Body of pancreas (tissue), 4 donors: ENCODE data around the gene POU1F1. TPM values are rescaled to one million over a fixed set of nuclear protein-coding genes. Genes with fewer than 3 reads are reported as not detected.

ENCODE experiments used
- ATAC-seq: fragments of 150-250 bp; one replicate; pipeline ENCODE4 v1.9.1; 2016
- DNase-seq, 4 donors: peaks; one replicate each; pipeline ENCODE4 v3.0.0-alpha.2; 2019
- H3K27ac ChIP-seq, 4 donors: fragments of 200-600 bp; sonication (generic); 1 replicate in 3 of 4; 2 replicates in 1 of 4; pipeline versions ENCODE4 v1.5.1 to v1.6.1; 2016 to 2019; ENCODE audit warnings: mild to moderate bottlenecking in 1 of 4, mixed read lengths in 1 of 4, moderate library complexity in 1 of 4
- H3K27me3 ChIP-seq, 2 donors: fragments of 200-600 bp; sonication (generic); one replicate each; pipeline ENCODE4 v1.6.0; 2016; ENCODE audit warnings: mild to moderate bottlenecking in 1 of 2
- H3K36me3 ChIP-seq, 2 donors: fragments of 200-600 bp; sonication (generic); replicated peaks in 1 of 2; 2 replicates each; pipeline ENCODE4 v1.5.1; 2016; ENCODE audit warnings: low read depth in 2 of 2; ENCODE audit not compliant: insufficient read depth in 1 of 2
- H3K4me1 ChIP-seq: fragments of 200-600 bp; sonication (generic); one replicate; pipeline ENCODE4 v1.6.0; 2016
- H3K4me3 ChIP-seq, 2 donors: fragments of 200-600 bp; sonication (generic); 1 replicate in 1 of 2; 2 replicates in 1 of 2; pipeline ENCODE4 v1.5.1; 2016 to 2019
- H3K9me3 ChIP-seq, 3 donors: fragments of 200-600 bp; sonication (generic); 1 replicate in 2 of 3; 2 replicates in 1 of 3; pipeline ENCODE4 v1.5.1; 2016
- CTCF ChIP-seq, 7 experiments: fragments of 450-650 bp in 4 of 7; fragments of 200-600 bp in 3 of 7; sonication (generic) in 3 of 7; IDR thresholded peaks; one replicate each; pipeline ENCODE4 v1.5.1; 2016 to 2019; ENCODE audit warnings: antibody characterized with exemption in 7 of 7
- POLR2A ChIP-seq, 3 donors: fragments of 450-650 bp; IDR thresholded peaks; one replicate each; pipeline ENCODE4 v1.6.1; 2016; ENCODE audit warnings: antibody characterized with exemption in 3 of 3, mild to moderate bottlenecking in 2 of 3
- WGBS, 2 donors: methylation state at CpG; one replicate each; pipeline ENCODE4 v1.1.5; 2017; 5-methylcytosine and 5-hydroxymethylcytosine counted together
- intact Hi-C: fragments of 100-400 bp; cut with DNase I; formaldehyde crosslinking; loops from one replicate; pipeline ENCODE4 v1.15.1; 2023
- total RNA-seq, 2 donors: library from RNA; depleted of rRNA; stranded (reverse); fragments of >200 nt; gene quantifications; one replicate each; pipeline ENCODE4 v1.1.0, GENCODE V29; 2016

POU1F1 gene
- total RNA-seq, 2 donors from 2014 or later = not detected

DNA sequence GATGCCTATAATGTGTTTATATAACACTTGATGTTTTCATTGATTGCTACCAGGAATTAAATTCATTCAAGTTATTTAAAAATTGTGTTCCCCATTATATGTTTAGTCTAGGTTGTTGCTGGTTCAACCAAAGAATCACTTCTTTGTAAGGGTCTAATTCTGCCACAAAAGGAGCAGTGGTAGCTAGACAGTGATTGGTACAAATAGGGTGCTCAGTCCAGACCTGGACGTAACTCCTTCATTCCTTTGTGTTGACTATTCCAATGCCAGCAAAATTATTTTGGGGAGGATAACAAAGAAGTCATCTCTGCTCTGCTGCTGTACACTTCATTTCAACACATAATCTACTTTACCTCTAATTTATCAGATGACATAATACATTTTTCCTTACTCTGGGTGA, 48.1 kb downstream of the POU1F1 start:
- H3K27ac ChIP-seq = peak overlapping the region in 3 of 4 donors; percentile 98 to 99 (median 98)
- peaks cover 62% of the 10 kb centered on the region for H3K4me1 ChIP-seq
- intact Hi-C loops = no loop called here

DNA sequence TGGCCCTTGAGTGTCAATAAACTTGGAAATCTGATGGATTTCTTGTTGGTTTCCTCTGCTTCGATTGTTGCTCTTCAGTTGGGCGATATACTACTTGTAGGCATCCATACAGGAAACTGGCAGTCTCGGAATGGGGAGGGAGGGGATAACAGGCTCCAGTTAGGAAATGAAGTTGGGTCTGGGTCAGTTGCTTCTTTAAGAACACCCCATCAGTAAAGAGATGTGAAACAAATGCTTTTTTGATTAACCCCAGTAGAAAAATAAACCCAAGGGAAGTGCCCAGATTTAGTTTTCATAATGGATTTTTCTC, 48.6 kb downstream of the POU1F1 start:
- H3K4me3 ChIP-seq = peak overlapping the region; percentile 24 to 67
- no peaks in the 10 kb centered on the region for H3K36me3 ChIP-seq
- no peak for ATAC-seq
- no peaks in the 10 kb centered on the region for H3K27me3 ChIP-seq
- no peak for DNase-seq
- TF ChIP-seq POLR2A (IDR thresholded peaks at IDR 0.05) (no peak), CTCF (IDR thresholded peaks at IDR 0.05) (no peak)
- intact Hi-C loops = no loop called here
- H3K4me1 ChIP-seq = peaks cover 56% of the 10 kb centered on the region
- no peaks in the 10 kb centered on the region for H3K9me3 ChIP-seq
- peak overlapping the region; percentile 98 to 99 (median 98) for H3K27ac ChIP-seq
- 0% methylated on average over 3 of the region's 3 CpGs for WGBS, 2 donors

More for the DNA sequence above, 48.1 kb downstream of the POU1F1 start:
- H3K36me3 ChIP-seq = no peaks in the 10 kb centered on the region
- TF ChIP-seq POLR2A (IDR thresholded peaks at IDR 0.05) (no peak), CTCF (IDR thresholded peaks at IDR 0.05) (no peak)
- H3K4me3 ChIP-seq = peak overlapping the region in 1 of 2 donors; percentile 24
- H3K27me3 ChIP-seq = no peaks in the 10 kb centered on the region
- DNase-seq (no peak), ATAC-seq (no peak)
- 9 to 13% methylated on average over 1 of the region's 1 CpG for WGBS, 2 donors
- no peaks in the 10 kb centered on the region for H3K9me3 ChIP-seq

DNA sequence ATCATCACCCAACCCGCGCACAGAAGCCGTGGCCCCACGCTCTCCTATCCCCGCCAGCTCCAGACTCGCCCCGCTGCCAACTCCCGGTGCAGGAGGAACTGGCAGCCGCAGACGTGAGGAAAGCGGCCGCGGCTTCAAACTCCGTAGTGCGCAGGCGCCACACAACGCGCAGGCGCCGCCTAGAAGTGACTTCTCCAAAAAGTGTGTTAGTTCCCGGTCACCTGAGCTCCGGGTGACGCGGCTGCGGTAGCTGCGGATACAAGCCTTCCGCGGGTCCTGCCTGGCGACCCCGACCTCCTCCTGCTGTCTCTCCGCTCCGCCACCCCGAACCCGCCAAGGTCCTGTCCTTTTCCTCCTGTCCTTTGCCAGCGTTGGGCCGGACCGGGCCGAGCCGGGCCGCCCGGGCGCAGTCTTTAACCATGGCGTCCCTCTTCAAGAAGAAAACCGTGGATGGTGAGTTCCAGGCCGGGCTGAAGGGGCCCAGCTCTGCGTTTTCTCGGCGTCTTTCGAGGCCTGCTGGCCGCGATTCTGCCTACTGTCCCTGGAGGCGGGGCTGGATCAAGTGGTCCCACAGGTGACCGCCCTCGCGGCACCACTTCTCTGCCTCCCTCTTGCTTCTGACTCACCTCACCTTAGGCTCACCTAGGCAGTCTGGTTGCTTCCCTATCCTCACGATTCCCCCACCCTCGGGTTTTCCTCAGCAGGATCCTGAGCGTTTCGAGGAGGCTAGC, 49.1 kb downstream of the POU1F1 start, which contains the start of gene CHMP2B:
Gene CHMP2B, plus strand, starts transcription at position 206 of the 731 bp plus-strand sequence. Its CDS starts 214 bp downstream, at position 420.
- Histone ChIP-seq H3K27me3 (no peaks in the 10 kb centered on the region), H3K27ac (peak within 1 kb of the TSS; percentile 98 to 99 (median 98)), H3K4me1 (peaks cover 51% of the 10 kb centered on the region), H3K36me3 (no peaks in the 10 kb centered on the region), H3K9me3 (no peaks in the 10 kb centered on the region), H3K4me3 (peak within 1 kb of the TSS; percentile 24 to 67)
- whole genome bisulfite sequencing, 2 donors = 0 to 1% methylated on average over 14 to 59 of the region's 59 CpGs
- ATAC-seq (peak; percentile 96), DNase-seq (peak; percentile 96 to 97 (median 96))
- intact Hi-C loops = no loop called here
- TF ChIP-seq CTCF (IDR thresholded peaks at IDR 0.05) (peak in 1 of 7 experiments; percentile 13), POLR2A (IDR thresholded peaks at IDR 0.05) (peak; percentile 87 to 97 (median 97))

- DNase-seq = peak; percentile 28 to 61 (median 37)
- ATAC-seq = no peak
- no peak overlapping the region for H3K4me3 ChIP-seq
- no peaks in the 10 kb centered on the region for H3K27me3 ChIP-seq
- H3K27ac ChIP-seq = peak overlapping the region in 1 of 4 donors; percentile 98
- H3K9me3 ChIP-seq = no peaks in the 10 kb centered on the region
- TF ChIP-seq POLR2A (IDR thresholded peaks at IDR 0.05) = no peak
- TF ChIP-seq CTCF (IDR thresholded peaks at IDR 0.05) = no peak
- H3K36me3 ChIP-seq = no peaks in the 10 kb centered on the region
- peaks cover 39% of the 10 kb centered on the region for H3K4me1 ChIP-seq
- 26 to 28% methylated on average over 5 of the region's 5 CpGs for WGBS, 2 donors
- intact Hi-C loops = no loop called here
Observed at GRCh38 chr3:87225659-87226058, 50.7 kb downstream of the POU1F1 start.

DNA sequence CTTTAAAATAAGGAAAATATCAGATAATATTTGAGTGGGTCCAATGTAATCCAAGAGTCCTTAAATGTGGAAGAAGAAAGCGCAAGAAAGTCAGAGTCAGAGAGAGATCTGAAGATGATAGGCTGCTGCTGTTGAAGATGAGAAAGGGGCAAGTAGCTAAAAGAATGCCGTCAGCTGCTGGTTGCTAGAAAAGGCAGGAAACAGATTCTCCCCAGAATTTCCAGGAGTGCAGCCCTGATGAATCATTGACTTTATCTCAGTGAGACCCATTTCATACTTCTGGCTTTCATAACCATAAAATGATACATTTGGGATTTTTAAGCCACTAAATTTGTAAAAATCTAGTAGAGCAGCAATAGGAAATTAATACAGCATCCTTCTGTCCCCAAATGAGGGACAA, 56.8 kb downstream of the POU1F1 start:
- H3K4me1 ChIP-seq = no peaks in the 10 kb centered on the region
- TF ChIP-seq POLR2A (IDR thresholded peaks at IDR 0.05) (no peak), CTCF (IDR thresholded peaks at IDR 0.05) (no peak)
- H3K36me3 ChIP-seq = no peaks in the 10 kb centered on the region
- H3K9me3 ChIP-seq = no peaks in the 10 kb centered on the region
- no peak overlapping the region for H3K27ac ChIP-seq
- no peaks in the 10 kb centered on the region for H3K27me3 ChIP-seq
- no peak for DNase-seq
- no peak overlapping the region for H3K4me3 ChIP-seq
- intact Hi-C loops = no loop called here
- WGBS, 2 donors = 83 to 87% methylated on average over 2 of the region's 2 CpGs
- ATAC-seq = no peak
